Activated CD4-positive, alpha-beta T cell treated with anti-CD3 and anti-CD28 coated beads for 36 hours (primary cell): ENCODE measurements around the gene DOK7. TPM values are rescaled to one million over a fixed set of nuclear protein-coding genes. Genes with fewer than 3 reads are reported as not detected.
A peak's percentile ranks its signal among the peaks of the same experiment; 100 is the strongest.

ENCODE experiments used
- ATAC-seq: fragments of 200-7000 bp; cut with Tn5 transposase; one replicate; pipeline ENCODE4 v1.10.0; 2021; ENCODE audit warnings: mild to moderate bottlenecking, moderate library complexity
- CTCF ChIA-PET: fragments of 350-600 bp; sonication (Branson Sonifier 250); formaldehyde crosslinking; loops from one replicate; lab custom pipeline; 2021; ENCODE audit warnings: antibody characterized with exemption; lab: Charles Lee
- POLR2A ChIA-PET: fragments of 350-600 bp; sonication (Branson Sonifier 250); formaldehyde crosslinking; loops from one replicate; lab custom pipeline; 2021; ENCODE audit warnings: antibody characterized with exemption, inconsistent platforms; lab: Charles Lee
- DNase-seq: peaks from one replicate; pipeline ENCODE4 v3.0.0-alpha.2; 2020
- H3K27ac Mint-ChIP-seq: one replicate; pipeline ENCODE4 v1.8.0; 2021; ENCODE audit warnings: mixed read lengths
- H3K27me3 Mint-ChIP-seq: one replicate; pipeline ENCODE4 v1.8.0; 2021; ENCODE audit warnings: mixed read lengths
- H3K36me3 Mint-ChIP-seq: one replicate; pipeline ENCODE4 v1.8.0; 2021; ENCODE audit warnings: low read depth, mixed read lengths
- H3K4me1 Mint-ChIP-seq: one replicate; pipeline ENCODE4 v1.8.0; 2021; ENCODE audit warnings: mixed read lengths
- H3K4me3 Mint-ChIP-seq: one replicate; pipeline ENCODE4 v1.8.0; 2021; ENCODE audit warnings: mild to moderate bottlenecking, moderate library complexity, mixed read lengths
- H3K9me3 Mint-ChIP-seq: one replicate; pipeline ENCODE4 v1.8.0; 2021; ENCODE audit warnings: low read depth, mixed read lengths
- intact Hi-C, 2 experiments: fragments of 100-400 bp; cut with DNase I in 1 of 2; cut with micrococcal nuclease in 1 of 2; formaldehyde crosslinking; loops; one replicate each; pipeline versions ENCODE4 v1.14.2 to v1.15.1; 2022 to 2024; cut with DNase I, micrococcal nuclease
- total RNA-seq, 2 experiments: library from RNA; stranded (reverse); gene quantifications; one replicate each; pipeline ENCODE4 v1.2.3, GENCODE V29; 2021

Gene DOK7
- total RNA-seq, 2 experiments from 2014 or later = not detected

- H3K4me3 Mint-ChIP-seq = no peak overlapping the region
- H3K9me3 Mint-ChIP-seq = no peaks in the 10 kb centered on the region
- intact Hi-C loops = no loop called here
- no peaks in the 10 kb centered on the region for H3K36me3 Mint-ChIP-seq
- no peak overlapping the region for H3K27ac Mint-ChIP-seq
- ATAC-seq (no peak), DNase-seq (no peak)
- H3K4me1 Mint-ChIP-seq = no peaks in the 10 kb centered on the region
- ChIA-PET CTCF (no interaction called here), POLR2A (no interaction called here)
- no peaks in the 10 kb centered on the region for H3K27me3 Mint-ChIP-seq
Observed at GRCh38 chr4:3473996-3474765, 11.1 kb downstream of the DOK7 start.

- H3K27me3 Mint-ChIP-seq = no peaks in the 10 kb centered on the region
- DNase-seq (no peak), ATAC-seq (no peak)
- no peaks in the 10 kb centered on the region for H3K36me3 Mint-ChIP-seq
- ChIA-PET CTCF (no interaction called here), POLR2A (no interaction called here)
- no peak overlapping the region for H3K4me3 Mint-ChIP-seq
- H3K27ac Mint-ChIP-seq = no peak overlapping the region
- H3K4me1 Mint-ChIP-seq = no peaks in the 10 kb centered on the region
- no peaks in the 10 kb centered on the region for H3K9me3 Mint-ChIP-seq
- intact Hi-C loops = no loop called here
Observed at GRCh38 chr4:3475041-3475712, 12.1 kb downstream of the DOK7 start.

DNA sequence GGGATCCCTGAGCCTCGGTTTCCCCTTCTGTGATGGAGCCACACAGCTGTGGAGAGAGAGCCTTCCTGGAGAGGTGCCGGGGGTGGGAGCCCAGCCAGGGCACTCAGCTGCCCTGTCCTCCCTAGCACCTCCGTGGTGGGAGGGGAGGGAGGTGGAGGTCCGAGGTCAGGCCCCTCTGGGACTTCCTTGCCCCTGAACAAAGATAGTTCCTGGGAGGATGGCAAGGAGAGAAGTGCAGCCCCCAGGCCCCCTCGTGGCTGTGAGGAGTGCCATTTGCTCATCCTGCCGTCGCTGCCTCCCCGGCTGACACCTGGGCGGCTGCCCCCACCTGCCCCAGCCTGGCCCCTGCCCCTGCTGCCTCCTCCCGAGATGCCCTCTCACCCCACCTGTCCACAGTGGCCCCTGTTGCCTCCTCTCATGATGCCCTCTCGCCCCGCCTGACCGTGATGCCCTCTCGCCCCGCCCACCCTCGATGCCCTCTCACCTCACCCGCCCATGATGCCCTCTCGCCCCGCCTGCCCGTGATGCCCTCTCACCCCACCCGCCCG lies 12.7 kb downstream of the DOK7 start:
- no peak for ATAC-seq

DNA sequence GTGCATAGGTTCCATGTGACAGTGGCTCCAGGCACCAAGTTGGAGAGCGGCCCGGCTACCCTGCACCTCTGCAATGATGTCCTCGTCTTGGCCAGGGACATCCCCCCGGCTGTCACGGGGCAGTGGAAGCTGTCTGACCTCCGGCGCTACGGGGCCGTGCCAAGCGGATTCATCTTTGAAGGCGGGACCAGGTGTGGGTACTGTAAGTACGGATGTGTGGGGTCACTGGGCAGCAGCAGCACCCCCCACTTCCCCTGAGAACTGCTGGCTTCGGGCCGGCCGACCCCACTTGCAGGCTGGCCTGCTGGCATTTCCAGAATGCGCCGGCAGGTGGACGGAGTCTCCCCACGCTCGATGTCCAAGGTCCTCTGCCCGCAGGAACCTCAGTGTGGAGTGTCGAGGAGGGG lies 13.2 kb downstream of the DOK7 start:
- H3K27me3 Mint-ChIP-seq = peaks cover 4% of the 10 kb centered on the region
- H3K27ac Mint-ChIP-seq = no peak overlapping the region
- DNase-seq (no peak), ATAC-seq (no peak)
- H3K9me3 Mint-ChIP-seq = no peaks in the 10 kb centered on the region
- no peaks in the 10 kb centered on the region for H3K4me1 Mint-ChIP-seq
- POLR2A ChIA-PET = no interaction called here
- CTCF ChIA-PET = no interaction called here
- intact Hi-C loops = no loop called here
- H3K4me3 Mint-ChIP-seq = no peak overlapping the region
- no peaks in the 10 kb centered on the region for H3K36me3 Mint-ChIP-seq

More for the DNA sequence above, 12.7 kb downstream of the DOK7 start:
- H3K27ac Mint-ChIP-seq = no peak overlapping the region
- intact Hi-C loops = no loop called here
- POLR2A ChIA-PET = no interaction called here
- no peaks in the 10 kb centered on the region for H3K27me3 Mint-ChIP-seq
- H3K9me3 Mint-ChIP-seq = no peaks in the 10 kb centered on the region
- H3K36me3 Mint-ChIP-seq = no peaks in the 10 kb centered on the region
- no peaks in the 10 kb centered on the region for H3K4me1 Mint-ChIP-seq
- CTCF ChIA-PET = no interaction called here
- no peak for DNase-seq
- no peak overlapping the region for H3K4me3 Mint-ChIP-seq

GRCh38 chr4:3476936-3477749 lies 14.0 kb downstream of the DOK7 start:
- peaks cover 10% of the 10 kb centered on the region for H3K27me3 Mint-ChIP-seq
- ChIA-PET POLR2A (no interaction called here), CTCF (no interaction called here)
- intact Hi-C loops = no loop called here
- no peak overlapping the region for H3K27ac Mint-ChIP-seq
- DNase-seq = no peak
- no peak overlapping the region for H3K4me3 Mint-ChIP-seq
- H3K9me3 Mint-ChIP-seq = no peaks in the 10 kb centered on the region
- ATAC-seq = no peak
- H3K4me1 Mint-ChIP-seq = no peaks in the 10 kb centered on the region
- H3K36me3 Mint-ChIP-seq = no peaks in the 10 kb centered on the region

GRCh38 chr4:3477750-3478430 lies 14.8 kb downstream of the DOK7 start:
- ChIA-PET POLR2A (no interaction called here), CTCF (interaction anchor here (0.7 kb wide), 1 partner anchor 182 kb away, joined by 3 read pairs; no protein-coding TSS in a partner anchor)
- intact Hi-C loops = no loop called here
- Mint-ChIP-seq H3K27ac (no peak overlapping the region), H3K36me3 (no peaks in the 10 kb centered on the region), H3K27me3 (peaks cover 10% of the 10 kb centered on the region), H3K9me3 (no peaks in the 10 kb centered on the region), H3K4me1 (no peaks in the 10 kb centered on the region), H3K4me3 (no peak overlapping the region)
- ATAC-seq = no peak
- DNase-seq = no peak

DNA sequence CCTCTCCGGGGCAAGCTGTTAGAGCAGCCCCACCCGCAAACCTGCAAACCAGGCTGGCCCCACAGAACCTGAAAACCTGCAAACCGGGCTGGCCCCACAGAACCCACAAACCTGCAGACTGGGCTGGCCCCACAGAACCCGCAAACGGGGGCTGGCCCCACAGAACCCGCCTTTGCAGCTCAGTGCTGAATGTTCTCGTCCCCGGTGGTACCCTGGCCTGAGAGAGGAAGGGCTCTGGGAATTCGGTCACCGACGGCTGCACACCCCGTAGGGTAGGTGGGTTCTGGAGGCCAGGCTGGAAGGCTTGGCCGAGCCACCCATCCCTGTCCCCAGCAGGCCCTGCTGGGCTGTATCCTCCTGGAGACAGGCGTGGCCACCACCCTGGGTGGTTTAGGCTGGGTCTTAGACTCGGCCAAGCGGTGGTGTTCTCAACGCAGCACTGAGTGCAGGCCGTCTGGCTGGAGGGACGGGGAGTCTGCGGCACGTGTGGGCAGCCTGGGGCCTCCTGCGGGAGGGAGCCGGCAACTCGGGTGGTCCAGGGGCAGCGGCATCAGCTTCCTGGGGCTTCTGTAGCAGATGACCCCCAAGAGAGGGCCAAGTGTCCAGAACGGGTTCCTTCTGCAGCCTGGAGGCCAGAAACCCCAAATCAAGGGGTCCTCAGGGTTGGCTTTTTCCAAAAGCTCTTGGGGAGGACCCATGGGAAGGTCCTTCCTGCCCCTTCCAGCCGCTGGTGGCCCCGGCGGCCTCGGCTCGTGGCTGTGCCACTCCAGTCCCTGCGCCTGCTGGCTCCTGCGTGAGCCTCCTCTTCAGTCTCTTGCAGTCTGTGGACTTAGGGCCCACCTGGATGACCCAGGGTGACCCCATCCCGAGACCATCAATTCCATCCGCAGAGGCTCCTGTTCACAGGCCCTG lies 15.6 kb downstream of the DOK7 start:
- ATAC-seq (no peak), DNase-seq (no peak)
- intact Hi-C loops = no loop called here
- no peaks in the 10 kb centered on the region for H3K4me1 Mint-ChIP-seq
- no peak overlapping the region for H3K27ac Mint-ChIP-seq
- H3K9me3 Mint-ChIP-seq = no peaks in the 10 kb centered on the region
- peaks cover 10% of the 10 kb centered on the region for H3K27me3 Mint-ChIP-seq
- H3K4me3 Mint-ChIP-seq = no peak overlapping the region
- H3K36me3 Mint-ChIP-seq = no peaks in the 10 kb centered on the region
- ChIA-PET POLR2A (no interaction called here), CTCF (interaction anchor here (0.7 to 2.9 kb wide), 2 partner anchors 134 to 183 kb away, joined by 3 to 24 read pairs; no protein-coding TSS in a partner anchor)

- intact Hi-C loops = loop anchor here in 1 of 2 experiments (1.0 to 5.0 kb wide), 3 partner anchors 133 to 373 kb away; no protein-coding TSS in a partner anchor
- ChIA-PET CTCF (interaction anchor here (0.5 to 2.9 kb wide), 10 partner anchors 9 to 357 kb away, joined by 3 to 24 read pairs (median 4); no protein-coding TSS in a partner anchor), POLR2A (no interaction called here)
- H3K27me3 Mint-ChIP-seq = peaks cover 12% of the 10 kb centered on the region
- H3K4me1 Mint-ChIP-seq = no peaks in the 10 kb centered on the region
- H3K36me3 Mint-ChIP-seq = no peaks in the 10 kb centered on the region
- DNase-seq (no peak), ATAC-seq (no peak)
- H3K4me3 Mint-ChIP-seq = no peak overlapping the region
- no peak overlapping the region for H3K27ac Mint-ChIP-seq
- H3K9me3 Mint-ChIP-seq = no peaks in the 10 kb centered on the region
Observed at GRCh38 chr4:3479358-3480101, 16.4 kb downstream of the DOK7 start.

DNA sequence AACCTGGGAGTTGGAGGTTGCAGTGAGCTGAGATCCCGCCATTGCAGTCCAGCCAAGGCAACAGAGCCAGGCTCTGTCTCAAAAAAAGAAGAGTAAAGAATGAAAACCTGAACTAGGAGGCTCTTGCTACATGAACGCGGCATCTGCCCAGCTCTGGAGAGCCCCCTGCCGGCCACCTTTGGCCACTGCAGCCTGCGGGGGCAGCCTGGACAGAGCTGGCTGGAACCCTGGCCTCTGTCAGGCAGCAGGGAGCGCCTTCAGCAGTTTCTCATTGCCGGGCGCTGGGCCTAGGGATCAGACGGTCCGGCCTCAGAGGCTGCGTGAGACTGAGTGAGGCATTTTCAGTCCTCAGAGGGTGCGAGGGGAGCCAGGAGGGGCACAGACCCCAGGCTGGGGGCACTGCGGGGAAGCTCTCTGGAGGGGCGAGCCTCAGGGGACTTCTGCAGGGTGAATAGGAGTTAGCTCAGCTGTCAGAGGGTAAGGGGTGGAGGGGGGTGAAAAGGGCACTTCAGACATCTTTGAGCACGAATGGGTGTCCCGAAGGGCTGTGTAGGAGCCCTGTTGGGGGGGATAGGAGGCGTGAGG lies 17.5 kb downstream of the DOK7 start:
- ChIA-PET POLR2A (interaction anchor here (0.6 kb wide), 1 partner anchor 53 kb away, joined by 7 read pairs; no protein-coding TSS in a partner anchor), CTCF (interaction anchor here (0.6 to 2.9 kb wide), 18 partner anchors 10 to 1947 kb away, joined by 3 to 24 read pairs (median 4); no protein-coding TSS in a partner anchor)
- Mint-ChIP-seq H3K4me1 (no peaks in the 10 kb centered on the region), H3K4me3 (no peak overlapping the region), H3K27ac (no peak overlapping the region), H3K36me3 (no peaks in the 10 kb centered on the region), H3K27me3 (peaks cover 14% of the 10 kb centered on the region), H3K9me3 (no peaks in the 10 kb centered on the region)
- peak; percentile 87 for DNase-seq
- intact Hi-C loops = loop anchor here in 1 of 2 experiments (1.0 to 5.0 kb wide), 3 partner anchors 134 to 374 kb away; no protein-coding TSS in a partner anchor
- ATAC-seq = peak; percentile 87
